PC-3 (cell line): Measurements from ENCODE around the gene PRDM5. TPM values are rescaled to one million over a fixed set of nuclear protein-coding genes. Genes with fewer than 3 reads are reported as not detected.

Experiments used
- ATAC-seq: fragments of 200-7000 bp; cut with Tn5 transposase; 2 replicates; pipeline ENCODE4 v1.9.1; 2020; ENCODE audit warnings: mild to moderate bottlenecking, moderate library complexity
- BruUV-seq: library from RNA; stranded (reverse); fragments of 400-500 nt; replicated peaks from 2 replicates; lab custom pipeline; 2021; lab: Mats Ljungman, UMichigan
- CTCF ChIA-PET: fragments of 300-600 bp; sonication (Branson Sonifier 250); formaldehyde crosslinking; loops from one replicate; lab custom pipeline; 2022; ENCODE audit warnings: antibody characterized with exemption; lab: Charles Lee
- POLR2A ChIA-PET: fragments of 300-600 bp; sonication (Branson Sonifier 250); formaldehyde crosslinking; loops from one replicate; lab custom pipeline; 2022; ENCODE audit warnings: antibody characterized with exemption; ENCODE audit not compliant: unreplicated experiment; lab: Charles Lee
- DNase-seq: peaks from one replicate; pipeline ENCODE4 v3.0.0-alpha.2; 2015
- H2AFZ ChIP-seq: fragments of 300-600 bp; sonication (generic); 2 replicates; pipeline ENCODE4 v1.6.0; 2016; ENCODE audit warnings: antibody characterized with exemption, low read length
- H3F3A ChIP-seq: fragments of 300-600 bp; sonication (generic); one replicate; pipeline ENCODE4 v1.6.0; 2017; ENCODE audit warnings: antibody characterized with exemption, low read length, control low read depth, mild to moderate bottlenecking; ENCODE audit not compliant: unreplicated experiment
- H3K27ac ChIP-seq: fragments of 300-600 bp; sonication (generic); 2 replicates; pipeline ENCODE4 v1.5.1; 2016; ENCODE audit warnings: mild to moderate bottlenecking, low read length
- H3K27me3 ChIP-seq: fragments of 300-600 bp; sonication (generic); 2 replicates; pipeline ENCODE4 v1.6.1; 2016; ENCODE audit warnings: low read length, mixed read lengths
- H3K36me3 ChIP-seq: fragments of 300-600 bp; sonication (generic); 2 replicates; pipeline ENCODE4 v1.6.1; 2016; ENCODE audit warnings: low read depth, mixed run types, low read length, mixed read lengths
- H3K4me1 ChIP-seq: fragments of 300-600 bp; sonication (generic); 2 replicates; pipeline ENCODE4 v1.5.1; 2016; ENCODE audit warnings: low read length; ENCODE audit not compliant: insufficient read depth
- H3K4me2 ChIP-seq: fragments of 300-600 bp; sonication (generic); 2 replicates; pipeline ENCODE4 v1.6.0; 2016; ENCODE audit warnings: low read length
- H3K4me3 ChIP-seq: fragments of 300-600 bp; sonication (generic); 2 replicates; pipeline ENCODE4 v1.5.1; 2016; ENCODE audit warnings: mild to moderate bottlenecking, low read length, mixed read lengths
- H3K79me2 ChIP-seq: fragments of 300-600 bp; sonication (generic); 2 replicates; pipeline ENCODE4 v1.6.1; 2017; ENCODE audit warnings: low read length, mixed read lengths
- H3K9ac ChIP-seq: fragments of 300-600 bp; sonication (generic); 2 replicates; pipeline ENCODE4 v1.6.0; 2016; ENCODE audit warnings: mild to moderate bottlenecking, low read length
- H3K9me2 ChIP-seq: fragments of 300-600 bp; sonication (generic); replicated peaks from 2 replicates; pipeline ENCODE4 v1.6.1; 2016; ENCODE audit warnings: mixed run types, low read length, mixed read lengths
- H3K9me3 ChIP-seq: fragments of 300-600 bp; sonication (generic); 2 replicates; pipeline ENCODE4 v1.6.1; 2016; ENCODE audit warnings: low read length, mixed read lengths
- H4K20me1 ChIP-seq: fragments of 300-600 bp; sonication (generic); 2 replicates; pipeline ENCODE4 v1.6.1; 2016; ENCODE audit warnings: low read length, mixed read lengths
- EZH2 ChIP-seq: fragments of 300-600 bp; sonication (generic); IDR thresholded peaks from one replicate; pipeline ENCODE4 v1.6.1; 2017; ENCODE audit warnings: antibody characterized with exemption, mild to moderate bottlenecking, low read length; ENCODE audit not compliant: unreplicated experiment
- EZH2phosphoT487 ChIP-seq: fragments of 300-600 bp; sonication (generic); IDR thresholded peaks from 2 replicates; pipeline ENCODE4 v1.6.1; 2018; ENCODE audit warnings: mild to moderate bottlenecking, antibody characterized with exemption, low read length, borderline replicate concordance
- intact Hi-C: fragments of 100-400 bp; cut with micrococcal nuclease; formaldehyde crosslinking; loops from 2 replicates; pipeline ENCODE4 v1.9.0; 2023
- total RNA-seq: library from RNA; depleted of rRNA; stranded (reverse); fragments of >200 nt; gene quantifications from 2 replicates; pipeline ENCODE4 v1.2.3, GENCODE V29; 2014
- TF ChIP-seq, protein P1 (sequence below): fragments of 300-600 bp; sonication (generic); conservative IDR thresholded peaks from 2 replicates; pipeline ENCODE4 v1.5.1; 2017; ENCODE audit warnings: antibody characterized with exemption, low read depth, mild to moderate bottlenecking, low read length

Gene PRDM5
- total RNA-seq, 1 experiment from 2014 or later: 2.4 TPM

DNA sequence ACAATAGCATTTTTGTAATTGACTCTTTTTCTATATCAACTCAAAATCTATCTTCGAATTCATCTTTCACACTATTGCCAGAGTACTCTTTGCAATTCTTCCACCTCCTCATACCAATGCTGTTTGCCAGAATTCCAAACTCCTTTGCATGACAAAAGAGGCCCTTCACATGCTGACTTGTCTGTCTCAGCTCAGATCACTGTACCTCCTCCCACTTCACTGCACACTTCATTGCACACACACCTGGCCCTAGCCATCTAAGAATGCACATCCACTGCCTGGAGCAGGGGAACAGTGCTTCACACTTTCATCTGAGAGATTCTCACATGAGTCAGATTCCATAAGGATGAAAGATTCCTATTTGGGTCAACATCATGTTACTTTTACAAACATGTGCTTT, 56.5 kb downstream of the PRDM5 start:
- Histone ChIP-seq H2AFZ (no peak overlapping the region), H3F3A (no peaks in the 10 kb centered on the region), H3K4me1 (no peaks in the 10 kb centered on the region), H3K36me3 (no peaks in the 10 kb centered on the region), H3K4me2 (no peak overlapping the region), H3K79me2 (no peaks in the 10 kb centered on the region), H3K27me3 (no peaks in the 10 kb centered on the region), H4K20me1 (no peaks in the 10 kb centered on the region), H3K27ac (no peak overlapping the region), H3K9me3 (no peaks in the 10 kb centered on the region), H3K9ac (no peak overlapping the region), H3K9me2 (no peaks in the 10 kb centered on the region), H3K4me3 (no peak overlapping the region)
- no TSS peak for BruUV-seq
- no peak for DNase-seq
- ChIA-PET CTCF (no interaction called here), POLR2A (no interaction called here)
- no peak for ATAC-seq
- intact Hi-C loops: no loop called here
- TF ChIP-seq EZH2 (no peak), EZH2phosphoT487 (no peak)
- TF ChIP-seq, protein P1, sequence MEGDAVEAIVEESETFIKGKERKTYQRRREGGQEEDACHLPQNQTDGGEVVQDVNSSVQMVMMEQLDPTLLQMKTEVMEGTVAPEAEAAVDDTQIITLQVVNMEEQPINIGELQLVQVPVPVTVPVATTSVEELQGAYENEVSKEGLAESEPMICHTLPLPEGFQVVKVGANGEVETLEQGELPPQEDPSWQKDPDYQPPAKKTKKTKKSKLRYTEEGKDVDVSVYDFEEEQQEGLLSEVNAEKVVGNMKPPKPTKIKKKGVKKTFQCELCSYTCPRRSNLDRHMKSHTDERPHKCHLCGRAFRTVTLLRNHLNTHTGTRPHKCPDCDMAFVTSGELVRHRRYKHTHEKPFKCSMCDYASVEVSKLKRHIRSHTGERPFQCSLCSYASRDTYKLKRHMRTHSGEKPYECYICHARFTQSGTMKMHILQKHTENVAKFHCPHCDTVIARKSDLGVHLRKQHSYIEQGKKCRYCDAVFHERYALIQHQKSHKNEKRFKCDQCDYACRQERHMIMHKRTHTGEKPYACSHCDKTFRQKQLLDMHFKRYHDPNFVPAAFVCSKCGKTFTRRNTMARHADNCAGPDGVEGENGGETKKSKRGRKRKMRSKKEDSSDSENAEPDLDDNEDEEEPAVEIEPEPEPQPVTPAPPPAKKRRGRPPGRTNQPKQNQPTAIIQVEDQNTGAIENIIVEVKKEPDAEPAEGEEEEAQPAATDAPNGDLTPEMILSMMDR: no peak

DNA sequence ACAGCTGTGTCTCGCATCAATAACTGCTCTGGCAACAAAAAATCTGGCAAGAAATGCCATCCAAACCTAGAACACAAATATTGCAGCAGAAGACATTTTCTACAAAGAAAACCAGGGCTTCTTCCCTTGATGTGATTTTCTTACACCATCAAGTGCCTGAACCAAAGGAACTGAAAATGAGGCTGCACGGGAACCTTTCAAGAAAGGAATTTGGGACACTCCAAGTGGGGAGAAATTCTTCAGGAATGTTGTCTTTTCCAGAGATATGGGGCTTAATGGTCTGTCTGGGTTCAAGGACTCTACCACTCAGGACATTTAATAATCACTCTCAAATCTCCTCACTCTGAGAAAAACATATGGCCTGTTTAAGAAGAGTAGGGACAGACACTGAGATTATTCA, 57.6 kb downstream of the PRDM5 start:
- Histone ChIP-seq H3K27ac (no peak overlapping the region), H3K4me2 (no peak overlapping the region), H3K79me2 (no peaks in the 10 kb centered on the region), H3K4me1 (no peaks in the 10 kb centered on the region), H3K27me3 (no peaks in the 10 kb centered on the region), H3K9me3 (no peaks in the 10 kb centered on the region), H3K36me3 (no peaks in the 10 kb centered on the region), H3K9ac (no peak overlapping the region), H3K4me3 (no peak overlapping the region), H3F3A (no peaks in the 10 kb centered on the region), H3K9me2 (no peaks in the 10 kb centered on the region), H2AFZ (no peak overlapping the region), H4K20me1 (no peaks in the 10 kb centered on the region)
- ATAC-seq (no peak), DNase-seq (no peak)
- no peak for TF ChIP-seq EZH2phosphoT487
- TF ChIP-seq, protein P1: no peak
- TF ChIP-seq EZH2: no peak
- no TSS peak for BruUV-seq
- intact Hi-C loops: no loop called here
- CTCF ChIA-PET: no interaction called here
- POLR2A ChIA-PET: no interaction called here

DNA sequence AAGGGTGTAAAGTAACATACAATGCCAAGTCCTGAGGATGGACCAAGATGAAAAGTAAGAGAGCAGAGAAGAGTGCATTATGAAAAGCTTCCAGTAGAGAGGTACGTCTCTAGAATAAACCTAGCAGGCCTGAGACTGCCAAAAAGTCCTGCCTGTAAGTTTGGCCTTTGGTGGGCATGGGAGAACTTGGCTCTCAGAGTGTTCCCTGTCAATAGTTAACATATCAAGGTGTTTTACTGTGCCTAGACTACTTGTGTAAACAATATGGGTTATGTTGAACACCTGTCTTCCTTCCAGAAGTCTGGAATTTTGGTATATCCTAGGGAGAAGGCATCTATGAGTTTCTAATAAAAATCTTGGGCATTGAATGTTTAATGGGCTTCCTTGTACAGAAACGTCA, 60.1 kb downstream of the PRDM5 start:
- ChIA-PET CTCF (no interaction called here), POLR2A (no interaction called here)
- Histone ChIP-seq H3K4me3 (no peak overlapping the region), H3K27me3 (no peaks in the 10 kb centered on the region), H3K9me3 (no peaks in the 10 kb centered on the region), H3K9me2 (no peaks in the 10 kb centered on the region), H2AFZ (no peak overlapping the region), H4K20me1 (no peaks in the 10 kb centered on the region), H3K4me2 (no peak overlapping the region), H3F3A (no peaks in the 10 kb centered on the region), H3K36me3 (no peaks in the 10 kb centered on the region), H3K9ac (no peak overlapping the region), H3K4me1 (no peaks in the 10 kb centered on the region), H3K79me2 (no peaks in the 10 kb centered on the region), H3K27ac (no peak overlapping the region)
- TF ChIP-seq EZH2: no peak
- TF ChIP-seq, protein P1: no peak
- TF ChIP-seq EZH2phosphoT487: no peak
- no peak for ATAC-seq
- no peak for DNase-seq
- BruUV-seq: no TSS peak
- intact Hi-C loops: no loop called here
